Endothelial cell of umbilical vein (primary cell): ENCODE data around the gene HCFC1R1. TPM values are rescaled to one million over a fixed set of nuclear protein-coding genes. Genes with fewer than 3 reads are reported as not detected.

Source experiments
- BruUV-seq: library from RNA; stranded (reverse); fragments of 400-500 nt; replicated peaks from 2 replicates; lab custom pipeline; 2021; lab: Mats Ljungman, UMichigan
- CTCF ChIA-PET: fragments of 300-600, 350-600 bp; sonication (Branson Sonifier 250); formaldehyde crosslinking; loops from one replicate; lab custom pipeline; 2021; ENCODE audit warnings: antibody characterized with exemption, inconsistent platforms; lab: Charles Lee
- POLR2A ChIA-PET: fragments of 300-600, 350-600 bp; sonication (Branson Sonifier 250); formaldehyde crosslinking; loops from one replicate; lab custom pipeline; 2021; ENCODE audit warnings: antibody characterized with exemption, inconsistent platforms; lab: Charles Lee
- DNase-seq: peaks from one replicate; pipeline ENCODE4 v3.0.0-alpha.2; 2011; ENCODE audit warnings: low read depth, low spot score
- FAIRE-seq: peaks from 2 replicates; lab custom pipeline; 2011; peaks lifted over from hg19 to GRCh38; lab: Jason Lieb, UNC
- H2AFZ ChIP-seq: 2 replicates; pipeline ENCODE4 v1.6.0; 2012; ENCODE audit warnings: low read depth, low read length, control low read depth, inconsistent platforms
- H3K27ac ChIP-seq: 2 replicates; pipeline ENCODE4 v1.5.1; 2011; ENCODE audit warnings: low read depth, mild to moderate bottlenecking, control low read depth, low read length, moderate library complexity; ENCODE audit not compliant: insufficient read depth
- H3K27me3 ChIP-seq, 2 experiments: 2 replicates each; pipeline versions ENCODE4 v1.6.0 to v1.6.1; 2011; ENCODE audit warnings: low read length in 2 of 2, mixed read lengths in 1 of 2; ENCODE audit not compliant: control insufficient read depth in 2 of 2, insufficient read depth in 2 of 2
- H3K36me3 ChIP-seq, 2 experiments: 2 replicates in 1 of 2; 3 replicates in 1 of 2; pipeline ENCODE4 v1.5.1; 2011; ENCODE audit warnings: low read length in 2 of 2, mild to moderate bottlenecking in 1 of 2, moderate library complexity in 1 of 2; ENCODE audit not compliant: control insufficient read depth in 2 of 2, insufficient read depth in 2 of 2; ENCODE audit errors: extremely low read depth in 1 of 2
- H3K4me1 ChIP-seq: 3 replicates; pipeline ENCODE4 v1.5.1; 2011; ENCODE audit warnings: mild to moderate bottlenecking, low read length; ENCODE audit not compliant: control insufficient read depth, insufficient read depth; ENCODE audit errors: extremely low read depth
- H3K4me2 ChIP-seq: 2 replicates; pipeline ENCODE4 v1.6.1; 2011; ENCODE audit warnings: low read length, control low read depth, mixed read lengths; ENCODE audit not compliant: insufficient read depth
- H3K4me3 ChIP-seq, 3 experiments: fragments of 200-600 bp in 1 of 3; sonication (generic), shearing (Covaris generic) in 1 of 3; replicated peaks in 1 of 3; 2 replicates each; pipeline ENCODE4 v1.5.1; 2011 to 2016; ENCODE audit warnings: control low read depth in 3 of 3, low read length in 3 of 3, mild to moderate bottlenecking in 2 of 3, inconsistent platforms in 1 of 3, low read depth in 1 of 3, moderate library complexity in 1 of 3; ENCODE audit not compliant: insufficient read depth in 1 of 3
- H3K79me2 ChIP-seq: 2 replicates; pipeline ENCODE4 v1.6.0; 2012; ENCODE audit warnings: low read length, inconsistent platforms; ENCODE audit not compliant: control insufficient read depth, insufficient read depth
- H3K9ac ChIP-seq: replicated peaks from 2 replicates; pipeline ENCODE3; 2011; ENCODE audit warnings: low read length, control low read depth; ENCODE audit not compliant: insufficient read depth; ENCODE audit errors: extremely low read depth
- H3K9me1 ChIP-seq: replicated peaks from 3 replicates; pipeline ENCODE4 v1.6.0; 2011; ENCODE audit warnings: mild to moderate bottlenecking, low read length; ENCODE audit not compliant: control insufficient read depth, insufficient read depth; ENCODE audit errors: extremely low read depth
- H3K9me3 ChIP-seq: replicated peaks from 2 replicates; pipeline ENCODE4 v1.5.1; 2012; ENCODE audit warnings: low read length, inconsistent platforms; ENCODE audit not compliant: control insufficient read depth, insufficient read depth
- H4K20me1 ChIP-seq: replicated peaks from 2 replicates; pipeline ENCODE3; 2011; ENCODE audit warnings: mild to moderate bottlenecking, low read length; ENCODE audit not compliant: control insufficient read depth, insufficient read depth; ENCODE audit errors: extremely low read depth
- CTCF ChIP-seq, 2 donors: IDR thresholded peaks; 1 replicate in 1 of 2; 2 replicates in 1 of 2; pipeline ENCODE4 v1.5.1; 2011; ENCODE audit warnings: low read length in 2 of 2, mild to moderate bottlenecking in 2 of 2, moderate library complexity in 2 of 2, control low read depth in 1 of 2, inconsistent platforms in 1 of 2, low read depth in 1 of 2; ENCODE audit not compliant: insufficient read depth in 1 of 2; ENCODE audit errors: extremely low read depth in 1 of 2
- EZH2 ChIP-seq: IDR thresholded peaks from 2 replicates; pipeline ENCODE4 v1.6.1; 2012; ENCODE audit warnings: borderline replicate concordance, low read depth, mild to moderate bottlenecking, moderate library complexity, low read length, inconsistent platforms; ENCODE audit not compliant: severe bottlenecking
- FOS ChIP-seq: IDR thresholded peaks from 2 replicates; pipeline ENCODE4 v1.6.1; 2011; ENCODE audit warnings: mild to moderate bottlenecking, low read length, moderate library complexity, borderline replicate concordance; ENCODE audit not compliant: insufficient read depth
- GATA2 ChIP-seq: IDR thresholded peaks from 2 replicates; pipeline ENCODE4 v1.7.0; 2011; ENCODE audit warnings: low read depth, mild to moderate bottlenecking, moderate library complexity, mixed read lengths, low read length; ENCODE audit not compliant: insufficient read length, insufficient read depth
- JUN ChIP-seq: IDR thresholded peaks from 2 replicates; pipeline ENCODE4 v1.6.1; 2011; ENCODE audit warnings: borderline replicate concordance, low read depth; ENCODE audit not compliant: insufficient read length, insufficient read depth
- MAX ChIP-seq: IDR thresholded peaks from 2 replicates; pipeline ENCODE4 v1.6.1; 2011; ENCODE audit not compliant: insufficient read depth, insufficient read length
- MYC ChIP-seq: IDR thresholded peaks from one replicate; pipeline ENCODE4 v1.6.1; 2011; ENCODE audit warnings: mild to moderate bottlenecking, low read depth, low read length
- POLR2A ChIP-seq: IDR thresholded peaks from 2 replicates; pipeline ENCODE4 v1.6.1; 2012; ENCODE audit warnings: low read depth, mild to moderate bottlenecking, control low read depth, low read length
- POLR2AphosphoS5 ChIP-seq: IDR thresholded peaks from 2 replicates; pipeline ENCODE4 v1.6.1; 2012; ENCODE audit warnings: low read depth, mild to moderate bottlenecking, control low read depth, low read length, moderate library complexity; ENCODE audit not compliant: insufficient read depth
- dilution Hi-C: fragments of 300-500 bp; cut with MboI; formaldehyde crosslinking; loops from one replicate; pipeline ENCODE4 v1.15.0; 2019; ENCODE audit warnings: low sequenced_read_pairs; ENCODE audit not compliant: extremely low pct_ligation_motif_present
- intact Hi-C: fragments of 100-400 bp; cut with micrococcal nuclease; formaldehyde crosslinking; loops from one replicate; pipeline ENCODE4 v1.10.0; 2022
- polyA plus RNA-seq, 4 experiments: library from polyadenylated mRNA; depleted of rRNA in 3 of 4; stranded (reverse) in 3 of 4; unstranded in 1 of 4; fragments of >200 nt; gene quantifications; 2 replicates each; pipeline versions ENCODE4 v1.2.1 to v1.2.3, GENCODE V29; 2011 to 2012; ENCODE audit warnings: missing spikeins in 1 of 4
- total RNA-seq: library from RNA; stranded (reverse); gene quantifications from 2 replicates; pipeline ENCODE4 v1.2.3, GENCODE V29; 2021

The HCFC1R1 gene
- total and polyA plus RNA-seq, 2 donors (not counting 3 experiments of a cell fraction or from before 2014, with no cell fraction given), result 28.7 to 49.3 TPM

- CTCF ChIA-PET, result interaction anchor here (0.7 to 3.6 kb wide), 7 partner anchors 12 to 54 kb away, joined by 3 to 97 read pairs (median 9); partner anchors contain the start of genes HCFC1R1, THOC6 and TNFRSF12A
- no peaks in the 10 kb centered on the region for H3K36me3 ChIP-seq
- POLR2A ChIA-PET, result interaction anchor here (0.7 to 2.1 kb wide), 3 partner anchors 16 to 140 kb away, joined by 3 to 16 read pairs (median 5); partner anchors contain the start of gene TNFRSF12A
- H3K27me3 ChIP-seq, result no peaks in the 10 kb centered on the region
- no TSS peak for BruUV-seq
- no peak overlapping the region for H3K4me3 ChIP-seq
- FAIRE-seq (no peak), DNase-seq (no peak)
- intact Hi-C loops, result loop anchor here (1.0 kb wide), 1 partner anchor 16 kb away; the partner anchor contains the start of gene TNFRSF12A
- no peak overlapping the region for H2AFZ ChIP-seq
- no peaks in the 10 kb centered on the region for H3K79me2 ChIP-seq
- TF ChIP-seq POLR2AphosphoS5 (no peak), MYC (no peak), POLR2A (no peak), CTCF (IDR thresholded peaks at IDR 0.05; ENCODE audit: extremely low read depth in 1 of 2, insufficient read depth in 1 of 2, low read depth in 1 of 2, low read length in 2 of 2) (no peak), JUN (no peak), FOS (no peak), MAX (no peak), GATA2 (no peak), EZH2 (no peak)
- no peaks in the 10 kb centered on the region for H3K9me3 ChIP-seq
- H3K9me1 ChIP-seq, result no peaks in the 10 kb centered on the region
- no peaks in the 10 kb centered on the region for H4K20me1 ChIP-seq
- no peak overlapping the region for H3K4me2 ChIP-seq
- no peak overlapping the region for H3K27ac ChIP-seq
- dilution Hi-C loops, result no loop called here
- no peak overlapping the region for H3K9ac ChIP-seq
- peaks cover 16% of the 10 kb centered on the region for H3K4me1 ChIP-seq
Observed at GRCh38 chr16:3004319-3004718, 19.4 kb downstream of the HCFC1R1 start.
